Ishikawa (cell line): ENCODE results near the gene ACYP2.

Experiments
- EGR1 ChIP-seq: IDR thresholded peaks from 2 replicates; pipeline ENCODE4 v1.6.1; 2012
- EP300 ChIP-seq: IDR thresholded peaks from 2 replicates; pipeline ENCODE4 v1.6.1; 2012; ENCODE audit warnings: borderline replicate concordance
- FOXM1 ChIP-seq: IDR thresholded peaks from 2 replicates; pipeline ENCODE4 v1.6.1; 2012; ENCODE audit warnings: low read depth, borderline replicate concordance
- MAX ChIP-seq: IDR thresholded peaks from 2 replicates; pipeline ENCODE4 v1.6.1; 2012
- RAD21 ChIP-seq: IDR thresholded peaks from 2 replicates; pipeline ENCODE4 v1.6.1; 2012; ENCODE audit warnings: low read depth
- TEAD4 ChIP-seq: IDR thresholded peaks from 2 replicates; pipeline ENCODE4 v1.6.1; 2012
- USF1 ChIP-seq: IDR thresholded peaks from 2 replicates; pipeline ENCODE4 v1.6.1; 2012
- ZBTB7A ChIP-seq: IDR thresholded peaks from 2 replicates; pipeline ENCODE4 v1.6.1; 2012; ENCODE audit warnings: low read depth
- TF ChIP-seq, protein P1 (sequence below): IDR thresholded peaks from 2 replicates; pipeline ENCODE4 v1.6.1; 2012; ENCODE audit warnings: low read depth, mild to moderate bottlenecking

- TF ChIP-seq RAD21 (peak; percentile 38; the same call in 1 of the 2 replicates), FOXM1 (no peak), EP300 (no peak), EGR1 (no peak), MAX (no peak), ZBTB7A (no peak), TEAD4 (no peak), USF1 (no peak)
- TF ChIP-seq, protein P1, sequence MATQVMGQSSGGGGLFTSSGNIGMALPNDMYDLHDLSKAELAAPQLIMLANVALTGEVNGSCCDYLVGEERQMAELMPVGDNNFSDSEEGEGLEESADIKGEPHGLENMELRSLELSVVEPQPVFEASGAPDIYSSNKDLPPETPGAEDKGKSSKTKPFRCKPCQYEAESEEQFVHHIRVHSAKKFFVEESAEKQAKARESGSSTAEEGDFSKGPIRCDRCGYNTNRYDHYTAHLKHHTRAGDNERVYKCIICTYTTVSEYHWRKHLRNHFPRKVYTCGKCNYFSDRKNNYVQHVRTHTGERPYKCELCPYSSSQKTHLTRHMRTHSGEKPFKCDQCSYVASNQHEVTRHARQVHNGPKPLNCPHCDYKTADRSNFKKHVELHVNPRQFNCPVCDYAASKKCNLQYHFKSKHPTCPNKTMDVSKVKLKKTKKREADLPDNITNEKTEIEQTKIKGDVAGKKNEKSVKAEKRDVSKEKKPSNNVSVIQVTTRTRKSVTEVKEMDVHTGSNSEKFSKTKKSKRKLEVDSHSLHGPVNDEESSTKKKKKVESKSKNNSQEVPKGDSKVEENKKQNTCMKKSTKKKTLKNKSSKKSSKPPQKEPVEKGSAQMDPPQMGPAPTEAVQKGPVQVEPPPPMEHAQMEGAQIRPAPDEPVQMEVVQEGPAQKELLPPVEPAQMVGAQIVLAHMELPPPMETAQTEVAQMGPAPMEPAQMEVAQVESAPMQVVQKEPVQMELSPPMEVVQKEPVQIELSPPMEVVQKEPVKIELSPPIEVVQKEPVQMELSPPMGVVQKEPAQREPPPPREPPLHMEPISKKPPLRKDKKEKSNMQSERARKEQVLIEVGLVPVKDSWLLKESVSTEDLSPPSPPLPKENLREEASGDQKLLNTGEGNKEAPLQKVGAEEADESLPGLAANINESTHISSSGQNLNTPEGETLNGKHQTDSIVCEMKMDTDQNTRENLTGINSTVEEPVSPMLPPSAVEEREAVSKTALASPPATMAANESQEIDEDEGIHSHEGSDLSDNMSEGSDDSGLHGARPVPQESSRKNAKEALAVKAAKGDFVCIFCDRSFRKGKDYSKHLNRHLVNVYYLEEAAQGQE: no peak
Measured at GRCh38 chr2:54341656-54342055, 226.2 kb downstream of the ACYP2 start.
